Liver (tissue), 3 donors: ENCODE results near the gene RAB7A.

ENCODE experiments used
- EGR1 ChIP-seq, 2 donors: IDR thresholded peaks; 2 replicates each; pipeline ENCODE4 v1.6.1; 2016 to 2018; ENCODE audit warnings: antibody characterized with exemption in 2 of 2, low read depth in 2 of 2
- FOXA1 ChIP-seq: IDR thresholded peaks from 2 replicates; pipeline ENCODE4 v1.6.1; 2016; ENCODE audit warnings: antibody characterized with exemption
- GABPA ChIP-seq, 2 donors: IDR thresholded peaks in 1 of 2; conservative IDR thresholded peaks in 1 of 2; 2 replicates each; pipeline ENCODE4 v1.6.1; 2016; ENCODE audit warnings: antibody characterized with exemption in 2 of 2, mild to moderate bottlenecking in 1 of 2, moderate library complexity in 1 of 2
- RAD21 ChIP-seq, 2 donors: IDR thresholded peaks; 2 replicates each; pipeline ENCODE4 v1.6.1; 2016; ENCODE audit warnings: antibody characterized with exemption in 2 of 2, mild to moderate bottlenecking in 2 of 2
- SP1 ChIP-seq: IDR thresholded peaks from 2 replicates; pipeline ENCODE4 v1.6.1; 2018; ENCODE audit warnings: antibody characterized with exemption, mild to moderate bottlenecking
- TAF1 ChIP-seq: conservative IDR thresholded peaks from 2 replicates; pipeline ENCODE4 v1.6.1; 2016; ENCODE audit warnings: antibody characterized with exemption, mild to moderate bottlenecking
- YY1 ChIP-seq: IDR thresholded peaks from 2 replicates; pipeline ENCODE4 v1.6.1; 2016; ENCODE audit warnings: antibody characterized with exemption, mild to moderate bottlenecking
- TF ChIP-seq, protein P1 (sequence below): IDR thresholded peaks from 2 replicates; pipeline ENCODE4 v1.6.1; 2016; ENCODE audit warnings: antibody characterized with exemption
- TF ChIP-seq, protein P2 (sequence below): IDR thresholded peaks from 2 replicates; pipeline ENCODE4 v1.6.1; 2016; ENCODE audit warnings: antibody characterized with exemption
- TF ChIP-seq, protein P3 (sequence below): fragments of 150-350 bp; IDR thresholded peaks from 2 replicates; pipeline ENCODE4 v1.5.1; 2017; ENCODE audit warnings: improper control_type of control experiment, low read depth, low read length; ENCODE audit not compliant: missing input control
- TF ChIP-seq, protein P4 (sequence below): IDR thresholded peaks from 2 replicates; pipeline ENCODE4 v1.6.1; 2016; ENCODE audit warnings: antibody characterized with exemption
- TF ChIP-seq, protein P5 (sequence below): IDR thresholded peaks from 2 replicates; pipeline ENCODE4 v1.6.1; 2016; ENCODE audit warnings: antibody characterized with exemption, mild to moderate bottlenecking
- donor health status: healthy.
- donor health status: healthy.

DNA sequence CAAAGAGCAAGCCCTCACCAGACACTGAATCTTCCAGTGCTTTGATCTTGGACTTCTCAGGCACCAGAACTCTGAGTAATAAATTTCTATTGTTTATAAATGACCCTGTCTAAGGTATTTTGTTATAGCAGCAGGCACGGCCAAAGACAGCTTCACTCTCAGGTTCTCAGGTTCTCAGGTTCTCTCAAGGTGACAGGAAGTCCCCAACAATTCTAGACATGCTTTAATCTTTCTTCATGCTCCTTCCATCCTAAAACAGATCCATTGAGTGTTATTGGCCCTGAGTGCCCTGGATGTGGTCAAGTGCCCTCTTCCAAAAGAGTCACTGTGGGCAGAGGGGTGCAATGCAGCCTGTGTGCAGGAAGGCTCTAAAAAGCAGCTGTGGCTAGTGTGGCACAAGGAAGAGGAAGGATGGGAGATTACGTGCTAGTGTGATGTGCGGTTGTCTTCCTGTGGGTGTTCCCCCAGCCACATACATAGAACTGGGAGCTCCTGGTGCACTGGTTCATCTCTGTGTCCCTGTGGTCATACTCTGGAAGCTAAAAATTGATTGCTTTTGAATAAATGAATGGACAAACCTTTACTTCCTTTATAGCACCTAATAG lies 11.0 kb upstream of the RAB7A start:
- TF ChIP-seq, protein P1, sequence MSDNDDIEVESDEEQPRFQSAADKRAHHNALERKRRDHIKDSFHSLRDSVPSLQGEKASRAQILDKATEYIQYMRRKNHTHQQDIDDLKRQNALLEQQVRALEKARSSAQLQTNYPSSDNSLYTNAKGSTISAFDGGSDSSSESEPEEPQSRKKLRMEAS = no peak
- TF ChIP-seq, protein P2, sequence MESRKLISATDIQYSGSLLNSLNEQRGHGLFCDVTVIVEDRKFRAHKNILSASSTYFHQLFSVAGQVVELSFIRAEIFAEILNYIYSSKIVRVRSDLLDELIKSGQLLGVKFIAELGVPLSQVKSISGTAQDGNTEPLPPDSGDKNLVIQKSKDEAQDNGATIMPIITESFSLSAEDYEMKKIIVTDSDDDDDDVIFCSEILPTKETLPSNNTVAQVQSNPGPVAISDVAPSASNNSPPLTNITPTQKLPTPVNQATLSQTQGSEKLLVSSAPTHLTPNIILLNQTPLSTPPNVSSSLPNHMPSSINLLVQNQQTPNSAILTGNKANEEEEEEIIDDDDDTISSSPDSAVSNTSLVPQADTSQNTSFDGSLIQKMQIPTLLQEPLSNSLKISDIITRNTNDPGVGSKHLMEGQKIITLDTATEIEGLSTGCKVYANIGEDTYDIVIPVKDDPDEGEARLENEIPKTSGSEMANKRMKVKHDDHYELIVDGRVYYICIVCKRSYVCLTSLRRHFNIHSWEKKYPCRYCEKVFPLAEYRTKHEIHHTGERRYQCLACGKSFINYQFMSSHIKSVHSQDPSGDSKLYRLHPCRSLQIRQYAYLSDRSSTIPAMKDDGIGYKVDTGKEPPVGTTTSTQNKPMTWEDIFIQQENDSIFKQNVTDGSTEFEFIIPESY = no peak
- TF ChIP-seq, protein P3, sequence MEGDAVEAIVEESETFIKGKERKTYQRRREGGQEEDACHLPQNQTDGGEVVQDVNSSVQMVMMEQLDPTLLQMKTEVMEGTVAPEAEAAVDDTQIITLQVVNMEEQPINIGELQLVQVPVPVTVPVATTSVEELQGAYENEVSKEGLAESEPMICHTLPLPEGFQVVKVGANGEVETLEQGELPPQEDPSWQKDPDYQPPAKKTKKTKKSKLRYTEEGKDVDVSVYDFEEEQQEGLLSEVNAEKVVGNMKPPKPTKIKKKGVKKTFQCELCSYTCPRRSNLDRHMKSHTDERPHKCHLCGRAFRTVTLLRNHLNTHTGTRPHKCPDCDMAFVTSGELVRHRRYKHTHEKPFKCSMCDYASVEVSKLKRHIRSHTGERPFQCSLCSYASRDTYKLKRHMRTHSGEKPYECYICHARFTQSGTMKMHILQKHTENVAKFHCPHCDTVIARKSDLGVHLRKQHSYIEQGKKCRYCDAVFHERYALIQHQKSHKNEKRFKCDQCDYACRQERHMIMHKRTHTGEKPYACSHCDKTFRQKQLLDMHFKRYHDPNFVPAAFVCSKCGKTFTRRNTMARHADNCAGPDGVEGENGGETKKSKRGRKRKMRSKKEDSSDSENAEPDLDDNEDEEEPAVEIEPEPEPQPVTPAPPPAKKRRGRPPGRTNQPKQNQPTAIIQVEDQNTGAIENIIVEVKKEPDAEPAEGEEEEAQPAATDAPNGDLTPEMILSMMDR = no peak
- TF ChIP-seq GABPA (IDR thresholded peaks at IDR 0.05 in 1 of 2, conservative IDR thresholded peaks at IDR 0.05 in 1 of 2) (no peak), TAF1 (no peak), SP1 (no peak), YY1 (no peak), EGR1 (IDR thresholded peaks at IDR 0.05; ENCODE audit: low read depth in 2 of 2) (no peak), RAD21 (IDR thresholded peaks at IDR 0.05) (no peak), FOXA1 (no peak)
- TF ChIP-seq, protein P4, sequence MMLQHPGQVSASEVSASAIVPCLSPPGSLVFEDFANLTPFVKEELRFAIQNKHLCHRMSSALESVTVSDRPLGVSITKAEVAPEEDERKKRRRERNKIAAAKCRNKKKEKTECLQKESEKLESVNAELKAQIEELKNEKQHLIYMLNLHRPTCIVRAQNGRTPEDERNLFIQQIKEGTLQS = no peak
- TF ChIP-seq, protein P5, sequence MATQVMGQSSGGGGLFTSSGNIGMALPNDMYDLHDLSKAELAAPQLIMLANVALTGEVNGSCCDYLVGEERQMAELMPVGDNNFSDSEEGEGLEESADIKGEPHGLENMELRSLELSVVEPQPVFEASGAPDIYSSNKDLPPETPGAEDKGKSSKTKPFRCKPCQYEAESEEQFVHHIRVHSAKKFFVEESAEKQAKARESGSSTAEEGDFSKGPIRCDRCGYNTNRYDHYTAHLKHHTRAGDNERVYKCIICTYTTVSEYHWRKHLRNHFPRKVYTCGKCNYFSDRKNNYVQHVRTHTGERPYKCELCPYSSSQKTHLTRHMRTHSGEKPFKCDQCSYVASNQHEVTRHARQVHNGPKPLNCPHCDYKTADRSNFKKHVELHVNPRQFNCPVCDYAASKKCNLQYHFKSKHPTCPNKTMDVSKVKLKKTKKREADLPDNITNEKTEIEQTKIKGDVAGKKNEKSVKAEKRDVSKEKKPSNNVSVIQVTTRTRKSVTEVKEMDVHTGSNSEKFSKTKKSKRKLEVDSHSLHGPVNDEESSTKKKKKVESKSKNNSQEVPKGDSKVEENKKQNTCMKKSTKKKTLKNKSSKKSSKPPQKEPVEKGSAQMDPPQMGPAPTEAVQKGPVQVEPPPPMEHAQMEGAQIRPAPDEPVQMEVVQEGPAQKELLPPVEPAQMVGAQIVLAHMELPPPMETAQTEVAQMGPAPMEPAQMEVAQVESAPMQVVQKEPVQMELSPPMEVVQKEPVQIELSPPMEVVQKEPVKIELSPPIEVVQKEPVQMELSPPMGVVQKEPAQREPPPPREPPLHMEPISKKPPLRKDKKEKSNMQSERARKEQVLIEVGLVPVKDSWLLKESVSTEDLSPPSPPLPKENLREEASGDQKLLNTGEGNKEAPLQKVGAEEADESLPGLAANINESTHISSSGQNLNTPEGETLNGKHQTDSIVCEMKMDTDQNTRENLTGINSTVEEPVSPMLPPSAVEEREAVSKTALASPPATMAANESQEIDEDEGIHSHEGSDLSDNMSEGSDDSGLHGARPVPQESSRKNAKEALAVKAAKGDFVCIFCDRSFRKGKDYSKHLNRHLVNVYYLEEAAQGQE = no peak
